ENCODE data around the gene ALDH2.
"Not testable (repeated sequence)": the region's sequence is repeated elsewhere in the genome, so short reads cannot be mapped to it uniquely, and the experiment has no call there.

ALDH2 gene

DNA sequence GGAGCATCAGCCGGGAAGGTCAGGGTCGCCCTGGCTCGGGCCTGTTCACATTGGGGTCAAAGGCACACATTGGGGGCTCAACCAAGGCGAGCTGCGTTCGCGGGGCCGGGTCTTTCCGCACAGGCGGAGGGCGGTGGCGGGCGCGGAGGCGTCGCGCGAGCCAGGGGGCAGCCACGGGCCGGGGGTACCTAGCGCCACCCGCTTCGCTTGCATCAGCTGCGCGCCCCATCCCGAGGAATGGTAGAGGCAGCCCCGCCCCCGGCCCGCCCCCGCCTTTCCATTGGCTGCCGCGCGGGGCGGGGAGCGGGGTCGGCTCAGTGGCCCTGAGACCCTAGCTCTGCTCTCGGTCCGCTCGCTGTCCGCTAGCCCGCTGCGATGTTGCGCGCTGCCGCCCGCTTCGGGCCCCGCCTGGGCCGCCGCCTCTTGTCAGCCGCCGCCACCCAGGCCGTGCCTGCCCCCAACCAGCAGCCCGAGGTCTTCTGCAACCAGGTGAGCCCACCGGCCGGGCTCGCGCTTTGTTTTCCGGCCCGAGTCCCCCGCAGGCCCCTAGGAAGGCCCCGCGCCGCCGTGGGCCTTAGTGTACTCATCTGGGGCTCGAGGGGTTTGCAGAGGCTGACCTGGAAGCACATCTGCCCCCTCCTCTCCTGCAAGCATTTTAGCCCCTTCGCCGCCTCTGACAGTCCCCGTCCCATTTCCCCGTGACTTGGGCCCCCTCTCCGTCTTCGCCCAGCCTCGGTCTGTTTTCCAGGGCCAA lies at the start of gene ALDH2:
ALDH2 (plus strand) TSS at position 326 of the 754 bp plus-strand sequence; CDS start at position 376, 50 bp downstream.
- peak; percentile 50 for DNase-seq (ENCODE audit: low read depth)
- H3K4me3 ChIP-seq (ENCODE audit: low read depth, low read length) = peak within 1 kb of the TSS; percentile 61
- TF ChIP-seq, protein P1, sequence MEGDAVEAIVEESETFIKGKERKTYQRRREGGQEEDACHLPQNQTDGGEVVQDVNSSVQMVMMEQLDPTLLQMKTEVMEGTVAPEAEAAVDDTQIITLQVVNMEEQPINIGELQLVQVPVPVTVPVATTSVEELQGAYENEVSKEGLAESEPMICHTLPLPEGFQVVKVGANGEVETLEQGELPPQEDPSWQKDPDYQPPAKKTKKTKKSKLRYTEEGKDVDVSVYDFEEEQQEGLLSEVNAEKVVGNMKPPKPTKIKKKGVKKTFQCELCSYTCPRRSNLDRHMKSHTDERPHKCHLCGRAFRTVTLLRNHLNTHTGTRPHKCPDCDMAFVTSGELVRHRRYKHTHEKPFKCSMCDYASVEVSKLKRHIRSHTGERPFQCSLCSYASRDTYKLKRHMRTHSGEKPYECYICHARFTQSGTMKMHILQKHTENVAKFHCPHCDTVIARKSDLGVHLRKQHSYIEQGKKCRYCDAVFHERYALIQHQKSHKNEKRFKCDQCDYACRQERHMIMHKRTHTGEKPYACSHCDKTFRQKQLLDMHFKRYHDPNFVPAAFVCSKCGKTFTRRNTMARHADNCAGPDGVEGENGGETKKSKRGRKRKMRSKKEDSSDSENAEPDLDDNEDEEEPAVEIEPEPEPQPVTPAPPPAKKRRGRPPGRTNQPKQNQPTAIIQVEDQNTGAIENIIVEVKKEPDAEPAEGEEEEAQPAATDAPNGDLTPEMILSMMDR (conservative IDR thresholded peaks at IDR 0.05; ENCODE audit: low read depth, low read length) = no peak

DNA sequence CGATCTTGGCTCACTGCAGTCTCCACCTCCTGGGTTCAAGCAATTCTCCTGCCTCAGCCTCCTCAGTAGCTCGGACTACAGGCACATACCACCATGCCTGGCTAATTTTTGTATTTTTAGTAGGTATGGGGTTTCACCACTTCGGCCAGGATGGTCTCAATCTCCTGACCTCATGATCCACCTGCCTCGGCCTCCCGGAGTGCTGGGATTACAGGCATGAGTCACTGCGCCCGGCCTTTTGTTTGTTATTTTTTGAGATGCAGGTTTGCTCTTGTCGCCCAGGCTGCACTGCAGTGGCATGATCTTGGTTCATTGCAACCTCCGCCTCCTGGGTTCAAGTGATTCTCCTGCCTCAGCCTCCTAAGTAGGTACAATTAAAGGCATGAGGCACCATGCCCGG lies 47.4 kb upstream of the ALDH2 start:
- not testable (repeated sequence) for DNase-seq (ENCODE audit: low read depth); H3K4me3 ChIP-seq (ENCODE audit: low read depth, low read length)

DNA sequence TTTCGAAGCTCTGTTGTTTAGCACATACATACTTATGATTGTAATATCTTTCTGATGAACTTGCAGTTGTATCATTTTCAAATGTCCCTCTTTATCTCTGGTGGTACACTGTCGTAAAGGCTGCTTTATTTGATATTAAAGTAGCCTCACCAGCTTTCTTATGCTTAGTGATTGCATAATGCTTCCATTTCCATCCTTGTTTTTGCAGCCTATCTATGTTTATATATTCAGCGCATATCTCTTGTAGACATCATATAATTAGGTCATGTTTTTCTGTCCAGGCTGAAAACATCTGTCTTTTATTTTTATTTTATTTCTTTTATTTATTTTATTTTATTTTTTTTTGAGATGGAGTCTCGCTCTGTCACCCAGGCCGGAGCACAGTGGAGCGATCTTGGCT lies 46.3 kb upstream of the ALDH2 start:
- peak; percentile 58 for DNase-seq (ENCODE audit: low read depth)
- H3K4me3 ChIP-seq (ENCODE audit: low read depth, low read length) = no peak overlapping the region
- TF ChIP-seq, protein P1 (conservative IDR thresholded peaks at IDR 0.05; ENCODE audit: low read depth, low read length) = no peak

DNA sequence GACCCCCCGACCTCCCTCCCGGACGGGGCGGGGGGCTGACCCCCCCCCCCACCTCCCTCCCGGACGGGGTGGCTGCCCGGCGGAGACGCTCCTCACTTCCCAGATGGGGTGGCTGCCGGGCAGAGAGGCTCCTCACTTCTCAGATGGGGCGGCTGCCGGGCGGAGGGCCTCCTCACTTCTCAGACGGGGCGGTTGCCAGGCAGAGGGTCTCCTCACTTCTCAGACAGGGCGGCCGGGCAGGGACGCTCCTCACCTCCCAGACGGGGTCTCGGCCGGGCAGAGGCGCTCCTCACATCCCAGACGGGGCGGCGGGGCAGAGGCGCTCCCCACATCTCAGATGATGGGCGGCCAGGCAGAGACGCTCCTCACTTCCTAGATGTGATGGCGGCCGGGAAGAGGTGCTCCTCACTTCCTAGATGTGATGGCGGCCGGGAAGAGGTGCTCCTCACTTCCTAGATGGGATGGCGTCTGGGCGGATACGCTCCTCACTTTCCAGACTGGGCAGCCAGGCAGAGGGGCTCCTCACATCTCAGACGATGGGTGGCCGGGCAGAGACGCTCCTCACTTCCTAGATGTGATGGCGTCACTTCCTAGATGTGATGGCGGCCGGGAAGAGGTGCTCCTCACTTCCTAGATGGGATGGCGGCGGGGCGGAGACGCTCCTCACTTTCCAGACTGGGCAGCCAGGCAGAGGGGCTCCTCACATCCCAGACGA lies 42.9 kb upstream of the ALDH2 start:
- DNase-seq (ENCODE audit: low read depth); H3K4me3 ChIP-seq (ENCODE audit: low read depth, low read length): not testable (repeated sequence)

DNA sequence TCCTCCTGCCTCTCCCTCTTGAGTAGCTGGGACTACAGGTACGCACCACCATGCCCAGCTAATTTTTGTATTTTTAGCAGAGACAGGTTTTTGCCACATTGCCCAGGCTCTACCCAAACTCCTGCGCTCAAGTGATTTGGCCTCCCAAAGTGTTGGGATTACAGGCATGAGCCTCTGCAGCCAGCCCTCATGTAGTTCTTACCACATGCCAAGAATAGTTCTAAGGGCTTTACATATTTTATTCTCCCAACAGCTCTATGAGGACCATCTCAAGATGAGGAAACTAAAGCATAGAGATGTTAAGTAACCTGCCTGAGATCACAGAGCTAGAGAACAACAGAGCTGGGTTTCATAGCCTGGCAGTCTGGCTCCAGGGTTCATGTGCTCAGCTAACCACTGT lies 37.9 kb upstream of the ALDH2 start:
- no peak overlapping the region for H3K4me3 ChIP-seq (ENCODE audit: low read depth, low read length)
- peak; percentile 5 for DNase-seq (ENCODE audit: low read depth)
- TF ChIP-seq, protein P1 (conservative IDR thresholded peaks at IDR 0.05; ENCODE audit: low read depth, low read length) = no peak

DNA sequence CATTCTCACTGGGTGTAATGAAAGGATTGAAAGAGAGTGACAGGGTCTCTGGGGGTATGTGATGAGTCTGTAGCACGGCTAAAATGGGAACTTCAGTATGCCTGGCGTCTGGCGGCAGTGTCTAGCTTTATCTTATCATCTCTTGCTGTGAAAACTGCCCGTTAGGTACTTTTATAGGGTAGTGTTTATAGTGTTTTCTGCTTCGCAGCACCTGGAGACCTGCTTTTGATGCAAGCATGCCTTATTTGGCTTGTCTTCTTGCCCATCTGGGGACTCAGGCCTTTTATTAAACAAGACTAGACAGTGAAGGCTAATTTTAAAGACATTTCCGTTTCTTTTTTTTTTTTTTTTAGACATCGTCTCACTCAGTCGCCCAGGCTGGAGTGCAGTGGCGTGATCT lies 36.3 kb upstream of the ALDH2 start:
- TF ChIP-seq, protein P1 (conservative IDR thresholded peaks at IDR 0.05; ENCODE audit: low read depth, low read length) = no peak
- no peak overlapping the region for H3K4me3 ChIP-seq (ENCODE audit: low read depth, low read length)
- DNase-seq (ENCODE audit: low read depth) = no peak

DNA sequence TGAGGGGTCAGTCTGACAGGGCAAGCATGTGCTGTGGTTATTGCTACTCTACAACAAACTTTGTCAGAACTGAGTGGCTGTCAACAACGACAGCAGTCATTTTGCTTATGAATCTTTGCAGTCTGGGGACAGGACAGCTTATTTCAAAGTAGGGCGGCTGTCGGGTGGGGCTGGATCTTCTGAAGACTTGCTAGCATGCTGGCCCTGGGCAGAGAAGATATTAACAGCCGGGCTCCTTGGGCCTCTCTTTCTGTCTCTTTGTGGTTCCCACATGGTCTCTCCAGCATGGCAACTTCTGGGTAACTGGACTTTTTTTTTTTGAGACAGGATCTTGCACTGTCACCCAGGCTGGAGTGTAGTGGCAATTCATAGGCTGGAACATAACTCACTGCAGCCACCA lies 33.9 kb upstream of the ALDH2 start:
- no peak overlapping the region for H3K4me3 ChIP-seq (ENCODE audit: low read depth, low read length)
- TF ChIP-seq, protein P1 (conservative IDR thresholded peaks at IDR 0.05; ENCODE audit: low read depth, low read length) = no peak
- DNase-seq (ENCODE audit: low read depth) = no peak

Data from choroid plexus epithelial cell (primary cell).